ENCODE results near the gene TPD52L2. TPM values are rescaled to one million over a fixed set of nuclear protein-coding genes. Genes with fewer than 3 reads are reported as not detected.

TPD52L2 gene
- total and polyA plus RNA-seq, 2 donors from 2014 or later = 73.1 to 78.0 TPM

GRCh38 chr20:63828124-63828523, 36.9 kb upstream of the TPD52L2 start:
- peaks cover 0 to 25% (median 9%) of the 10 kb centered on the region in 3 donors for H3K4me1 ChIP-seq (ENCODE audit: control insufficient read depth in 2 of 3, insufficient read depth in 2 of 3, low read depth in 1 of 3, low read length in 3 of 3)
- FAIRE-seq (no peak), DNase-seq (no peak)
- no peaks in the 10 kb centered on the region for H3K36me3 ChIP-seq (ENCODE audit: control insufficient read depth in 2 of 3, insufficient read depth in 3 of 3, low read length in 3 of 3)
- intact Hi-C loops (cut with DNase I) = no loop called here
- H3K4me3 ChIP-seq (ENCODE audit: low read length in 3 of 3) = peak overlapping the region in 1 of 3 donors; percentile 81
- H3K9ac ChIP-seq (ENCODE audit: low read length in 3 of 3) = peak overlapping the region in 1 of 3 donors; percentile 34
- H3K27me3 ChIP-seq (ENCODE audit: control insufficient read depth, insufficient read depth, low read length) = no peaks in the 10 kb centered on the region
- H3K27ac ChIP-seq (ENCODE audit: low read depth in 2 of 2, low read length in 2 of 2) = peak overlapping the region in 1 of 2 donors; percentile 17
- TF ChIP-seq CTCF (IDR thresholded peaks at IDR 0.05; ENCODE audit: borderline replicate concordance, extremely low read depth, insufficient read depth) = no peak
- H3K9me3 ChIP-seq (ENCODE audit: control insufficient read depth in 2 of 3, insufficient read depth in 1 of 3, low read length in 3 of 3) = no peaks in the 10 kb centered on the region

- Histone ChIP-seq H3K27me3 (ENCODE audit: control insufficient read depth, insufficient read depth, low read length) (no peaks in the 10 kb centered on the region), H3K36me3 (ENCODE audit: control insufficient read depth in 2 of 3, insufficient read depth in 3 of 3, low read length in 3 of 3) (no peaks in the 10 kb centered on the region), H3K27ac (ENCODE audit: low read depth in 2 of 2, low read length in 2 of 2) (peak overlapping the region; percentile 8 to 37), H3K4me3 (ENCODE audit: low read length in 3 of 3) (peak overlapping the region in 2 of 3 donors; percentile 81 to 87), H3K9ac (ENCODE audit: low read length in 3 of 3) (peak overlapping the region in 1 of 3 donors; percentile 34), H3K4me1 (ENCODE audit: control insufficient read depth in 2 of 3, insufficient read depth in 2 of 3, low read depth in 1 of 3, low read length in 3 of 3) (peaks cover 0 to 25% (median 9%) of the 10 kb centered on the region in 3 donors), H3K9me3 (ENCODE audit: control insufficient read depth in 2 of 3, insufficient read depth in 1 of 3, low read length in 3 of 3) (no peaks in the 10 kb centered on the region)
- FAIRE-seq (no peak), DNase-seq (no peak)
- TF ChIP-seq CTCF (IDR thresholded peaks at IDR 0.05; ENCODE audit: borderline replicate concordance, extremely low read depth, insufficient read depth) = no peak
- intact Hi-C loops (cut with DNase I) = no loop called here
Measured at GRCh38 chr20:63828545-63828944, 36.5 kb upstream of the TPD52L2 start.

- no peaks in the 10 kb centered on the region for H3K9me3 ChIP-seq (ENCODE audit: control insufficient read depth in 2 of 3, insufficient read depth in 1 of 3, low read length in 3 of 3)
- DNase-seq (no peak), FAIRE-seq (no peak)
- H3K36me3 ChIP-seq (ENCODE audit: control insufficient read depth in 2 of 3, insufficient read depth in 3 of 3, low read length in 3 of 3) = no peaks in the 10 kb centered on the region
- peak overlapping the region in 2 of 3 donors; percentile 81 to 87 for H3K4me3 ChIP-seq (ENCODE audit: low read length in 3 of 3)
- intact Hi-C loops (cut with DNase I) = no loop called here
- peaks cover 0 to 27% (median 9%) of the 10 kb centered on the region in 3 donors for H3K4me1 ChIP-seq (ENCODE audit: control insufficient read depth in 2 of 3, insufficient read depth in 2 of 3, low read depth in 1 of 3, low read length in 3 of 3)
- peak overlapping the region; percentile 8 to 37 for H3K27ac ChIP-seq (ENCODE audit: low read depth in 2 of 2, low read length in 2 of 2)
- peak overlapping the region in 1 of 3 donors; percentile 70 for H3K9ac ChIP-seq (ENCODE audit: low read length in 3 of 3)
- no peaks in the 10 kb centered on the region for H3K27me3 ChIP-seq (ENCODE audit: control insufficient read depth, insufficient read depth, low read length)
- TF ChIP-seq CTCF (IDR thresholded peaks at IDR 0.05; ENCODE audit: borderline replicate concordance, extremely low read depth, insufficient read depth) = no peak
Measured at GRCh38 chr20:63828951-63829350, 36.1 kb upstream of the TPD52L2 start.

- no peaks in the 10 kb centered on the region for H3K9me3 ChIP-seq (ENCODE audit: control insufficient read depth in 2 of 3, insufficient read depth in 1 of 3, low read length in 3 of 3)
- H3K27me3 ChIP-seq (ENCODE audit: control insufficient read depth, insufficient read depth, low read length) = no peaks in the 10 kb centered on the region
- peaks cover 0 to 32% (median 9%) of the 10 kb centered on the region in 3 donors for H3K4me1 ChIP-seq (ENCODE audit: control insufficient read depth in 2 of 3, insufficient read depth in 2 of 3, low read depth in 1 of 3, low read length in 3 of 3)
- peak overlapping the region; percentile 37 to 80 for H3K27ac ChIP-seq (ENCODE audit: low read depth in 2 of 2, low read length in 2 of 2)
- no peak for FAIRE-seq
- H3K36me3 ChIP-seq (ENCODE audit: control insufficient read depth in 2 of 3, insufficient read depth in 3 of 3, low read length in 3 of 3) = no peaks in the 10 kb centered on the region
- H3K9ac ChIP-seq (ENCODE audit: low read length in 3 of 3) = peak overlapping the region; percentile 46 to 70 (median 49)
- DNase-seq = no peak
- intact Hi-C loops (cut with DNase I) = no loop called here
- TF ChIP-seq CTCF (IDR thresholded peaks at IDR 0.05; ENCODE audit: borderline replicate concordance, extremely low read depth, insufficient read depth) = no peak
- peak overlapping the region; percentile 73 to 87 (median 81) for H3K4me3 ChIP-seq (ENCODE audit: low read length in 3 of 3)
Measured at GRCh38 chr20:63829603-63829944, 35.5 kb upstream of the TPD52L2 start.
